K562 (cell line): ENCODE measurements around the gene UBE2V1. TPM values are rescaled to one million over a fixed set of nuclear protein-coding genes. Genes with fewer than 3 reads are reported as not detected.
A peak's percentile ranks its signal among the peaks of the same experiment; 100 is the strongest.

Source experiments
- IFI16 ChIP-seq: fragments of 250-450 bp; sonication (Bioruptor Pico); IDR thresholded peaks from 2 replicates; pipeline ENCODE4 v2.1.2; 2022; ENCODE audit warnings: mild to moderate bottlenecking, inconsistent platforms
- ZBTB40 ChIP-seq, 2 experiments: fragments of 450-650 bp in 1 of 2; sonication (generic) in 1 of 2; formaldehyde crosslinking in 1 of 2; IDR thresholded peaks; 2 replicates each; pipeline versions ENCODE4 v1.7.1 to v1.9.0; 2016 to 2022; ENCODE audit warnings: inconsistent platforms in 1 of 2, mild to moderate bottlenecking in 1 of 2, missing genetic modification reagents in 1 of 2
- polyA plus RNA-seq, 8 experiments: library from polyadenylated mRNA; depleted of rRNA in 4 of 8; stranded (reverse) in 5 of 8; unstranded in 3 of 8; fragments of >200 nt; fragmentation: Nextera tagmentation in 2 of 8; fragmentation: Illumina TruSeq in 1 of 8; extraction: Ambion mirVana in 2 of 8; extraction: Trizol in 1 of 8; gene quantifications; 2 replicates each; pipeline versions ENCODE4 v1.2.1 to v1.2.3, GENCODE V29; 2011 to 2014; ENCODE audit warnings: inconsistent platforms in 1 of 8, missing spikeins in 1 of 8
- total RNA-seq, 7 experiments: library from RNA; depleted of rRNA in 6 of 7; stranded (reverse); fragments of >200 nt in 6 of 7; fragmentation: Illumina TruSeq in 2 of 7; extraction: Trizol in 2 of 7; gene quantifications; 2 replicates each; pipeline versions ENCODE4 v1.2.1 to v1.2.3, GENCODE V29; 2011 to 2021; ENCODE audit warnings: low replicate concordance in 1 of 7

UBE2V1 gene
- total and polyA plus RNA-seq, 9 of the 15 experiments (the other 6 are each of a cell fraction or from before 2014, with no cell fraction given) = 93.0 to 357 (median 119) TPM

GRCh38 chr20:50085481-50086365, 27.2 kb downstream of the UBE2V1 start (continued):
- TF ChIP-seq ZBTB40 (IDR thresholded peaks at IDR 0.05) = peak; percentile 20; the same call in 1 of the 2 replicates
- TF ChIP-seq ZBTB40 (CRISPR knock-in tag; IDR thresholded peaks at IDR 0.05) = no peak
- no peak for TF ChIP-seq IFI16 (CRISPR knock-in tag)
